Choroid plexus epithelial cell (primary cell): ENCODE results near the gene LRRC61.

Experiments used
- DNase-seq: peaks from one replicate; pipeline ENCODE4 v3.0.0-alpha.2; 2010; ENCODE audit warnings: low read depth
- H3K4me3 ChIP-seq: 2 replicates; pipeline ENCODE4 v1.5.1; 2011; ENCODE audit warnings: low read depth, mild to moderate bottlenecking, control low read depth, low read length, moderate library complexity
- CTCF ChIP-seq: conservative IDR thresholded peaks from 2 replicates; pipeline ENCODE4 v1.5.1; 2011; ENCODE audit warnings: low read depth, mild to moderate bottlenecking, control low read depth, inconsistent platforms, low read length, moderate library complexity

LRRC61 gene

GRCh38 chr7:150358988-150359621 is 36.0 kb downstream of the LRRC61 start:
- DNase-seq = no peak
- no peak overlapping the region for H3K4me3 ChIP-seq
- TF ChIP-seq CTCF = no peak

GRCh38 chr7:150359622-150360362 is 36.6 kb downstream of the LRRC61 start:
- no peak overlapping the region for H3K4me3 ChIP-seq
- no peak for TF ChIP-seq CTCF
- DNase-seq = no peak

GRCh38 chr7:150360363-150361058 is 37.4 kb downstream of the LRRC61 start:
- no peak for DNase-seq
- TF ChIP-seq CTCF = no peak
- H3K4me3 ChIP-seq = no peak overlapping the region

- TF ChIP-seq CTCF = no peak
- no peak overlapping the region for H3K4me3 ChIP-seq
- DNase-seq = no peak
These were observed 38.2 kb downstream of the LRRC61 start for GRCh38 chr7:150361402-150361801.

GRCh38 chr7:150361807-150362621 is 38.9 kb downstream of the LRRC61 start:
- no peak overlapping the region for H3K4me3 ChIP-seq
- no peak for TF ChIP-seq CTCF
- DNase-seq = no peak

- TF ChIP-seq CTCF = no peak
These were observed 40.2 kb downstream of the LRRC61 start for GRCh38 chr7:150363370-150363769.

More at GRCh38 chr7:150363370-150363769, 40.2 kb downstream of the LRRC61 start:
- H3K4me3 ChIP-seq = no peak overlapping the region
- DNase-seq = no peak
